HG02852 (cell line): ENCODE measurements around the gene MTHFR.

ENCODE experiments used
- ATAC-seq: cut with Tn5 transposase; IDR thresholded peaks from one replicate; pipeline ENCODE4 v1.9.1; 2021; ENCODE audit warnings: mild to moderate bottlenecking, moderate library complexity; ENCODE audit not compliant: unreplicated experiment

The MTHFR gene

GRCh38 chr1:11736746-11737639 lies 68.8 kb downstream of the MTHFR start:
- no peak for ATAC-seq

GRCh38 chr1:11735854-11736745 lies 69.7 kb downstream of the MTHFR start, which contains the start of gene AGTRAP:
AGTRAP (plus strand) TSS chr1:11736136; CDS start chr1:11736209, 73 bp downstream.
- ATAC-seq, result peak; percentile 66
